GM19467 (cell line): ENCODE results near the gene KRT2.

Experiments
- ATAC-seq: cut with Tn5 transposase; IDR thresholded peaks from one replicate; pipeline ENCODE4 v1.9.1; 2021; ENCODE audit warnings: mild to moderate bottlenecking, moderate library complexity; ENCODE audit not compliant: unreplicated experiment

KRT2 gene

DNA sequence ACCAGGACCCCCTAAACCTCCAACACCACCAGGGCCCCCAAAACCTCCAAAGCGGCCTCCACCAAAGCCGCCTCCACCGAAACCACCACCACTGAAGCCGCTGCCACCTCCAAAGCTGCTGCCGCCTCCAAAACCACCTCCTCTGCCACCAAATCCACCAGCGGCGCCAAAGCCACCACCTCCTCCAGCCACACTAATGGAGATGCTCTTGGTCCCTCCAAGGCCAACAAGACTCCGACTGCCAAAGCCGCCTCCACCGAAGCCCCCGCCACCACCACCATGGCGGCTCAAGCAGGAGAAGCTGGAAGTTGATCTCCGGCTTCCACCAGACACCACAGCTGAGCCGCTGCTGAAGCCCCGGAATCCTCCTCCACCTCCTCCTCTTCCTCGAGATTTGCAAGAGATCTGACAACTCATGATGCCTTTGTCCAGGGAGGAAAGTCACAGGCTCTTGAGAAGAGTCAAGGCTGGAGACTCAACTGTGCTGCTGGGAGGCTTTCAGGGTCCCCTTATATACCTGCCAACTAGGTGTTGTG, at the start of gene KRT2:
Gene KRT2, minus strand, starts transcription at position 486 of the 536 bp plus-strand sequence. Its CDS starts 69 bp downstream, at position 417.
- no peak for ATAC-seq

DNA sequence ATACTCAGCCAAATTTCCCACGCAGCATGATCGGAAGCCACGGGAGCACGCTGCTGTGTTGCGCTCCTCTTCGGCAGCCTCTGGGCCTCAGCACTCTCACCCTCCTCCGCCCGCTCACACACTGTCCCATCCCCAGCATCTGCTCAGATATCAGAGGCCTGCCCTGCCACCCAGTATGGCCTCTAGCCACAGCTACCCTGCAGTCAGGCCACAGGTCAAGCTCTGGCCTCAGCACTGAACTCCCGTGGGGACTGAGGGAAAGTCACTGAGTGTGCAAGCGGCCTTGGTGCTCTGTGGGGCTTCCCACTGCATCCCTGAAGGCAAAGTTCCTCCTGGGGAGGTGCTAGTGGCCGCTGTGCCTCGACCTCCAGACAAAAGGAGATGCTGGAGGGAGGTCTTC, 49.3 kb upstream of the KRT2 start:
- no peak for ATAC-seq

DNA sequence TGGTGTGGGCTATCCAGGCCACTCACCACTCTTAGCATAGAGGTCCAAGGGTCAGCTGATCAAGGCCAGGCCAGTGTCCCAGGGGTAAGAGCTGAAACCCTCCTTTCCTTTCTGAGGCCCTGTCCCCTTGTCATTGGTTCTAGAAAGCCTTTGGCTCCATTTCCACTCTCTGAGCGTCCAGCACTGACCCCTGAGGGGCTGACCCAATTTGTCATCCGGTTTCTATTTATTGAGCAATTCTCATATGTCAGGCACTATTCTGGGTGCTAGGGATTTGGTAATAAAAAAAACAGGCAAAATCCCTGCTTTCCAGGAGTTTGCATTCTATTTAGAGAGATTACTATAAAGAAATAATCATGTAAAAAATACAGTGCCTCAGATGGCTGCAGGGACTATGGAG, 47.9 kb upstream of the KRT2 start:
- no peak for ATAC-seq

DNA sequence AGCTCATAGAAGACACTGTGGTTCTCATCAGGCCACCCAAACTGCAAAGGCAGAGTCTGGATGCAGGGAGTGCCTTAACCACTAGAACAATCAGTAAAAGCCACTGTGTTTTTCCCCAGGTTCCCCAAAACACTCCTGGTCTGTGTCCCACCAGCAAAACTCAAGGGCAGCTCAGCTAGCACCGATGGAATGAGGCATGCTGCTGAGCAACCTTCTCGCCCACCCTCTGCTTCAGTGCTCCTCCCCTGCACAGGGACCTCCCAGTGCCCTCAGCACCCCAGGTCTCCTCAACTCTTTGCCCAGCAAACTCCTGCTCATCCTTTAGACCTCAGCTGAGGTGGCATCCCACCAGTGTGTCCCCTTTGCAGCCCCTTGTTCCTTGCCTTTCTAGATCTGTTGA, 47.4 kb upstream of the KRT2 start:
- ATAC-seq: no peak

DNA sequence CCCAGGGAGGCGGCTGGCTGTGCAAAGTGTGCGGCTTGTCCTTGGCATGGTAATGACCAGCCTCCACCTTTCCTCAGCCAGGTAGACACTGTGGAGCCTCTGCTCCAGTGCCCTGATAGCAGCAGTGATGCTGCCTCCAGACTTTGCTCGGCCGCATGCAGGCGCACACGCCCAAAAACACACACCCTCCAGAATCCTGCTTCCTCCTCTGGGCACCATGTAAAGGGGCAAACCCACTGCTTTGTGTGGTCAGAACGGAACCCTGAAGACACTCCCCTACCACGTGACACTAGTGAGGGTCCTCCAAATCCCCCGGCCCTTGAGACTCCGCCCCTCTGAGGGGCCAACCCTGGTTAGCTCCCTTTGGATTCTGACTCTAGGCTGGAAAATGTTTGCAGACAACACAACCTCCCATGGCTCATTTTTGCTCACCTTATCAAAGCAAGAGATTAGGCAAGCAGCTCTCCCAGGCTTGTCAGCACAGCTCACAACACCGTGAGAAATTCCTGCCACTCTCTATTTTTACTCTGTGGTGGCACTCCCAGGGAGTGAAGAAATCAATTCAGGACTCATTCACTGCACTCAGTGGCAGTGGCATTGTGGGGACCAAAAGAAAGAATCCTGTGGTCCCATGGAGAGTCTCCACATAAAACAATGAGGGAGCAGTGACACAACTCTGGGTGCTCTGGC, 46.8 kb upstream of the KRT2 start:
- no peak for ATAC-seq

DNA sequence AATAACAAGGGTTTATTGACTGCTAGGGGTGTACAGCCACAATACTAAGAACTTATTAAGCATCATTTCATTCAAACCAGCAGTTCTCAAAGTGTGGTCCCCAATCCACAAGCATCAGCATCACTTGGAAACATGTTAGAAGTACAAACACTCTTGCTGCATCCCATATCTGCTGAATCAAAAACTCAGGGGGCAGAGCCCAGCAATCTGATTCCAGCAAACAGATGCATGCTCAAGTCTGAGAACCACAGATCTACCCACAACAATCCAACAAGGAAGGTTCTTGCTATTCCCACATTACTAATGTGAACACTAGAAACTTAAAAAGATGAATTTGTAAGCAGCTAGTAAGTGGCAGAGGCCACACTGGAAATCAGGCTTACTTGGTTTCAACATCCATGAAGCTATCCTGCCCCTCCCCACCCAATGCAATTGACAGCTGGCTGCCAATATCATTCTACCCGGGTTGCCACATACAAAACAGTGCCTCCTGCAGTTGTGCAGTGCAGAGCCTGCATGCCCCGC, 45.1 kb upstream of the KRT2 start:
- no peak for ATAC-seq

DNA sequence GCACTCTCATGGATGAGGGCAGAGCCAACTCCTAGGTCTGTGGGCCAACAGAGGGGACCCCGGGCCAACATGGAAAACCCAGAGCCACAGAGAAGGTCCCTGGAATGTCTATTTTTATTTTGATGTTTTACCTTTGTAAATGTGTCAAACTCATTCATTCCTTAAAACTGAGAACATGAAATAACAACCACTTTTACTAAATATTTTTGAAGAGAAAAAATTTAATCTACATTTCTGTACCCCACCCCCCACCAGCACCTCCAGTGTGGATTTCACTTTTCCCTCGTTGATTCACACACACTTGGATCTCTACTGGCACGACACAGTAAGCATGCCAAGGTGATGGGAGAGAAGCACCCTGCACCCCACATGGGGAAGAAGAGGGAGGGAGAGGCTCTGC, 44.6 kb upstream of the KRT2 start:
- no peak for ATAC-seq

DNA sequence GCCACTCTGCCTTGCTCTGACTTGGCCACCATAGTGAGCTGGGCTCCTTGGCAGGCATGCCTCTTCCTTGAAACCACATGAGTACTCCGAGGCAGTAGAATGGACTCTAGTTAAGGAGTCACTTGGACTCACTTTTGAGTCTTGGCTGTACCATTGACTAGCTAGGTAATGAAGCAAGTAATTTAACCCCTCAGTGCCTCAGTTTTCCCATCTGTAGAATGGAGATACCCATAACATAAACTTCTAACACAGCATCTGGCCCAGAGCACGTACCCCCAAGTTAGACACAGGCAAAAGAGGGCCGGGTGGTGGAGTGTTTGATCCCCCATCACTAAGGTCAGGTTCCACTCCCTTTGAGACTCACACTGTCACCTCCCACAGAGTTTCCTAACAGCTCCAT, 43.0 kb upstream of the KRT2 start:
- no peak for ATAC-seq

DNA sequence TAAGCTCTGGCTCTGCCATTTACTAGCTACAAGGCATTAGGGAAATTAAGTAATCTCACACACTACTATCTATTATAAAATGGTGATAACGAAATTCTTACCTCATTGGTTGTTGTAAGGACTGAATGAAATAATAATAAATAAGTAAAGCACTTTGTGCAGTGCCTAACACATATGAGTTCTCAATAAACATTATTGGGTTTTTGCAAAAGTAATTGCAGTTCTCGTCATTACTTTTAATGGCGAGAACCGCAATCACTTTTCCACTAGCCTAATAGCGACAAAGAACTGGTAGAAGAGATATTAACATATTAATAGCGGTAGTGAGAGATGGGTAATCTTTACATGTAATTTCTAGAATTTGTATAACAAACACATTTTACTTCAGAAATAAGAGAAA, 42.1 kb upstream of the KRT2 start:
- no peak for ATAC-seq

DNA sequence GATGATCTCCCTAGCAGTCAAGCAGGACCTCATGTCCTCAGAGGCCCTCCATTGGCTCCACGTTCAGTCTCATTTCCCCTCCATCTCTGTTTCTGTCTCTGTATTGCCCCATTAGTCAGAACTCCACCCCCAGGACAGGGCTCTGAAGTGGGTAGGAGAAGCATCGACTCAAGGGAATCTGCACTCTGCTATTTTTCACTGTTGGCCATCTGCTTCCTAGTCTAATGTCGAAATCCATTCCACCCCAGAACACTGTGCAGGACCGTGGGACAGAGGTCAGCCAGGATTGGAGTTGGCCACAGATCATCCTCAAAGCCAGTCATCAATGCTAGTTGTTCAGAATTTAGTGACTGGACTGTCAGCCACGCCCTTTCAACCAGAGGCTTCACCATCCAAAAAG, 41.2 kb upstream of the KRT2 start:
- no peak for ATAC-seq

DNA sequence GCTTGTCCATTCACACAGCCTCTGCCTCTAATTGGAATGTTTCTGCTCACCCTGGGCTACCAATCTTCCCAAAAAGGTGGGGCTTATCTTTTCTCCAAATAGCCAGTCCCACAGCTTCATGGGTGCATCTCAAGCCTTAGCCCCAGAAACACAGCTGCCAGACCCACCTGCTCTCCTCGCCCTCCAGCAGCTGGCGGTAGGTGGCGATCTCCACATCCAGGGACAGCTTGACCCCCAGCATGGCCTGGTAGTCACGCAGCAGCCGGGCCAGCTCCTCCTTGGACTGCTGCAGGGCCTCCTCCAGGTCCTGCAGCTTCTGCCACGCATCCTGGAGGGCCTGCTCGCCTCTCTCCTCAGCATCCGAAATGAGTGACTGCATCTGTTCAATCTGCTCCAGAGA, 40.2 kb upstream of the KRT2 start:
- no peak for ATAC-seq

DNA sequence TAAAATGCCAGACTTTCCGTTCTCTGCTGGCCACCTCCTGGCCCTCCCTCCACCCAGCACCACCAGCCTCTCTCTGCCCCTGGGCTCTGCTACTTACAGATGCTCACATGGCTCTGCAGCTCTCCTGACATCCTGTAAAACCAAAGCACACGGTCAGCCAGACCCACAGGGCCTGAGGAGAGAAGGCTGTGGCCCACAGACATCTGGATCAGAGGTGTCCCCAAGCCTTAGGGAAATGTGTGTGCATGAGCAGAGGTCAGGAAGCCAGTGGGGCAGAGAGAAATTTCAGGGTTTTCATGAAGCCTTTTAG, 39.8 kb upstream of the KRT2 start:
- no peak for ATAC-seq

DNA sequence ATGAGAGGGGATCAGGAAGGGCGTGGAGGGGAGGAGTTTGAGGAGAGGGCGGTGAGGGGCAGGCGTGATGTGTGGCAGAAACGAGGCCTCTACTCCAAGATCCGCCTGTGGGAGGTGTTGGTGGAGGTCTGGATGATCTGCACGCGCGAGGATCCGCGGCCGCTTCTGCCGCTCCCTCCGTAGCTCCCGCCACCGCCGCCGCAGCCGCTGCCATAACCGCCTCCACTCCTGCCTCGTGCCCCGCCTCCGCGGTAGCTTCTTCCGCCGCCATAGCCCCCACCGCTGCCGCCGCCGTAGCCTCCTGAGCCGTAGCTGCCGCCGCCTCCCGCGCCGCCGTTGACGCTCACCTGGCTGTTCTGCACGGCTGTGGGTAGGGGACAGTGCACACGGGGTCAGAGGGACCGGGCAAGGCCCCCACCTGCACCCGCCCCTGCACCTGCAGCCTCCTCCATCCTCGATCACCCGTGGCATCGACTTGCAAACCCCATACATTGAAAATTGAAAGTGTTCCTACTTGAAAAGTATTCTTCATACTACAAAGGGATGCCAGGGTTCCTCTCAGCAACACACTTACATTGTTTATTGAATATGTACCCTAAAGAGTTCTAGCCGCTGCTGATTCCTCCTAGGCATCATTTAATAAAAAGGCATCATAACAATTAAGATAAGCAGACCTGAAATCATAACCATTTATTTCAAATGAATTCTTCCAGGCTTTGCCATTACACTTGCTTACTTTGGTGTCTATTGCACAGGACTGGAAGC, 39.2 kb upstream of the KRT2 start:
- ATAC-seq: no peak

DNA sequence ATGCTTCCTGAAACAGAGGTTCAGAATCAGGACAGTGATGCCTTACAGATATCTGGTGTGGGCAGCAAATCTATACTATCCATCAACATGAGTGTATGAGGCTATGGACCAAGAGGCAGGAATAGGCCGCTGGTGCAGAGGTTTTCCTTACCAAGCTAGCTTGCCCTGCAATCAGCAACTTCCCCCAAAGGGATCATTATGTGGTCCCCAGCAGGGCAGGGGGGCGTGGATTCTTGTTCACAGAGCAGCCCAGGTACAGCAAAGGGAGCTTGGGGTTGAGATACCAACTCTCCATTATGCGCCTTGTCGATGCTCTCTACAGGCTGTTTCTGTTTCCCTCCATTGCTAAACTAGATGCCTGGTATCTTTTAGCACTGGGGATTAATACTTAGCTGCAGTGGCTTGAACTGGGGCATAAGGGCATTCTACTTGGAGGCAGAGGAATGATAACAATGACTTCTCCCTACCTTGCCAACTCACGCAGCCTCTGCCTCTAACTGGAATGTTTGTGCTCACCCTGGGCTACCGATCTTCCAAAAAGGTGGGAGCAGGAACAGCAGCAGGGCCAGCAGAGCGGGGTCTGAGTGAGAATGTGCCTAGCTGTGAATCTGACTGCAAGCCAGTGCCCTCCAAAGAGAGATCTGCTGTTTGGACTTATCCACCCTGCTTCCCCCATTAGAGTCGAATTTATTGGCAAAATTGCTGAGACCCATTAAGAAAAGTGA, 38.5 kb upstream of the KRT2 start:
- ATAC-seq: no peak

DNA sequence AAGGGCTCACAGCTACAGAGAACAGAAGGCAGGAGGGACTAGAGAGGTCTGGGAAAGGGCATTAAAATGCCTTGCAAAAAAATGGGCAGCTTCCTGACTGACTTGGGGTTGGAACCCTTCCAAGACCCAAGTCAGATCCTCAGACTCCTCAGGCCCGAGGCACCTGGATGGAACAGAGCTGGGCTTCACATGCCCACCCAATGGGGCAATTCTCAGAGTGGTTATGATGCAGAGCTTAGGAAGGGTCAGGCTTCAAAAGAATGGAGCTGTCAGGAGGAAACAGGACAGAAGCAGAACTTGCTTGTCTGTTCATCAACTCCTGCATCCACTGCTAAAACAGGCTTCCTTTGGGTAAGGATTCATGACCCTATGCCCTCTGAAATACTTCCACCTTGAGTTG, 37.9 kb upstream of the KRT2 start:
- no peak for ATAC-seq

DNA sequence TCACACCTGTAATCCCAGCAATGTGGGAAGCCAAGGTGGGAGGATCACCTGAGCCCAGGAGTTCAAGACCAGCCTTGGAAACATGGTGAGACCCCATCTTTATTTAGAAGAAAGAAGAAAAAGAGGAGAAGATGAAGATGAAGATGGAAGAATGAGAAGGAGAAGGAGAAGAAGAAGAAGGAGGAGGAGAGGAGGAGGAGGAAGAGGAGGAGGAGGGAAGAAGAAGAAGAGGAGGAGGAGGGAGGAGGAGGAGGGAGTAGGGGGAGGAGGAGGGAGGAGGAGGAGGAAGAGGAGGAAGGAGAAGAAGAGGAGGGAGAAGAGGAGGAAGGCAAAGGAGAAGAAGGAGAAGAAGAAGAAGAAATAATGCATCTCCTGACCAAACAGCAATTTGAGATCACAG, 37.2 kb upstream of the KRT2 start:
- no peak for ATAC-seq

DNA sequence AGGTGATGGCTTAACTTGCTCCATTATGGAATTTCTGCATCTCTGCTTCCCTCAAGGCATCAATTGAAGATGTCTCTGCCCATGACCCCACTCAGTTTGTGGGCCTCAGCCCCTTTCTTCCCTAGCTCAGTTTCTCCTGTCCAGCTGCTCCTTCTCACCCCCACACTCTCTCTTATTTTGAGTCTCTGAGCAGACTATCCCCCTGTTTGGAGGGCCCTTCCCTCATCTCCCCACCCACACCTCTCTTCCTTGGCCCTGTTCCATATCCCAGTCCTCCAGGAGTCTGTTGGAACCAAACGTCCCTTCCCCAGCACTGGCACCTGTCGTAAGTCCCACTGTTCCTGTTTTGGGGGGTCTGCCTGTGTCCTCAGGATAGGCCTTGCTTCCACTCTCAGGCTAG, 36.5 kb upstream of the KRT2 start:
- ATAC-seq: no peak

DNA sequence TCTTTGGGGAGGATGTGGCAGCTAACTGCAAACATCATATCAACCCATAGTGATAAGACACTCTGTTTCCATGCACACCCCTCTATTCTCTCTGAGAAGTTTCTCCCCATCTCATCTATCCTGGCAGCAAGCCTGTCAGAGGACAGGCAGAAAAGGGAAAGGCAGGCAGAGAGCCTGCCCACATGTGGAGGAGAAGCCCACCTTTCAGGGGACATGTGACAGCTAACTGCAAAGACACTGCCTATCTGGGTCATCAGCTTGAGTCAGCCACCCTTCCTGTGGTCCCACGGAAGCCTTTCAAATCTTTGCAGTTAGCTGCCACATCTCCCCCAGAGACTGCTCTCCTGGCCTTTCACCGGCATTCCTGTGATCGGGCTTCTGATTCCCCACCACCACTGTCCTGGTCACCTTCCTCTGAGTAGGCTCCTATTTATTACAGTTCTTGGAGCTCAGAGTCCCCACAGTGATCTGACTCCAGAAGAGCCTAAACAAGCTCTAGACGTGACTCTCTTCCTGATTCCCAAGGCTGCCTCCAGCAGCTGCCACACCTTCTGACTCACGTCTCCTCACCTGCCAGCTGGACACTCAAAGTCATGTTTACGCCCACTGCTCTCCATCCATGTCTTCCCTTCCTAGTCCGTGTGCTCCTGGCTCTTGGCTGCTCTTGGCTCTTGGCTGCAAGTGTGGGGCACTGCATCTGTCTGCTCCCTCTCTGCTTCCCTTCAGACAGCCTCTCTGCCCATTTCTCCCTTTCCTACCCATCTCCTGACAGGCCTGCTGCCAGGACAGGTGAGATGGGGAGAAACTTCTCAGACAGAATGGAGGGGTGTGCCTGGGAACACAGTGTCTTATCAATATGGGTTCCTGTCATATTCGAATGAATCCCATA, 35.7 kb upstream of the KRT2 start:
- ATAC-seq: no peak

DNA sequence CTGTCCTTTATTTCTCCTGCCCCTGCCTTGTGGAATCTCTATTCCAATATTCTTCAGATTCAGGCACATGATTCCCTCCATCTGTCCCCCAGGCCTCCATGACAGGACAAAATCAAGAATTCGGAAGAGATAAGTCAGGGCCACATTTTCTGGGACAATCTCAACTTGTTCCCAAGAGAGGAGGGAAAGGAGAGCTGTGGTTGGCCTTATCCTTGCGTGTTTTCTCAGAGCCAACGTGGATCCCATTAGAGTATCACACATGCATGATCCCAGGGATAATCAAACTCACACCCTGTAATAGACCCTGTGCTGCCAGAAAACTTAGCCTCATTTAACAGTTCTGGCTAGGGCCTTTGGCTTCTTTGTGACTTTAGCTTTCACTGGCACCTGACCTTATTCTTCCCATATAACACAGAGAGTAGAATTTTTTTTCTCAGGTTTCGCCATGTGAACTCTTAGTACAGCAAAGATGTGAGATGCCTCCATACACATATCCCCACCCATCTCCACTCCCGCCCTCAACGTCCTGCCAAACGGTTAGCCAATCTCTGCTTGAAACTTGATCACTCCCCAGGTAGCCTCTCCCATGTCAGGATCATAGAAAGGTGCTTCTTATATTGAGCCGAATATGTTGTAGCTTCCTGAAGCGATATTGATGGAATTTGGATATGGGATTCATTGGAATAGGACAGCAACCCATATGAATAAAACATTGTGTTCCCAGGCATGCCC, 34.9 kb upstream of the KRT2 start:
- ATAC-seq: no peak

DNA sequence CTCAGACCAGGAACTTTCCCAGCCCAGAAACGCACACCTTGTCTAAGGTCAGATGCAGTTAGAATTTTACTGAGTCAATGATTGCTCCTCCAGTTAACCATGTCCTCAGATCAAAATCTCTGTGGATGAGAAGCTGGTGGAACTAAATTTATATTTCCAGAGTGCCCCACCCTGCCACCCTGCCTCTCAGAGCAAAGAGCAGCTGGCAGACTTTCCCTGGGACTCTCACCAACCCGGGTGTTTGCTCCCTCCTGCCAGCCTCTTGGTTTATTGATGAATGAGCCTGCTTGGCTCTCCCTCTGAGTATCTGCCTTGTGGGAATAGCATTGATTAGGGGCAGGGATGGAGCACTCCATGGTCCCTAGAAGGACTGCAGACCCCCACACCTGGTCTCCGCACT, 34.1 kb upstream of the KRT2 start:
- no peak for ATAC-seq
